Liver (tissue), 9 donors: ENCODE results near the gene PRCC. TPM values are rescaled to one million over a fixed set of nuclear protein-coding genes. Genes with fewer than 3 reads are reported as not detected.

ENCODE experiments used
- DNase-seq: peaks from one replicate; pipeline ENCODE4 v3.0.0-alpha.2; 2017; ENCODE audit warnings: low spot score
- H3K27ac ChIP-seq, 2 donors: one replicate each; pipeline ENCODE4 v1.7.0; 2013; ENCODE audit warnings: inconsistent platforms in 2 of 2, low read length in 2 of 2, control low read depth in 1 of 2, low read depth in 1 of 2, mild to moderate bottlenecking in 1 of 2
- H3K27me3 ChIP-seq, 4 donors: one replicate each; pipeline versions ENCODE4 v1.6.1 to v1.7.0; 2013; ENCODE audit warnings: low read length in 3 of 4, inconsistent platforms in 1 of 4, mild to moderate bottlenecking in 1 of 4, moderate library complexity in 1 of 4; ENCODE audit not compliant: control insufficient read depth in 4 of 4, insufficient read depth in 4 of 4
- H3K36me3 ChIP-seq, 4 donors: one replicate each; pipeline versions ENCODE4 v1.6.1 to v1.7.0; 2013; ENCODE audit warnings: low read length in 3 of 4, mild to moderate bottlenecking in 3 of 4, low read depth in 1 of 4, moderate library complexity in 1 of 4; ENCODE audit not compliant: control insufficient read depth in 4 of 4, insufficient read depth in 3 of 4
- H3K4me1 ChIP-seq, 4 donors: one replicate each; pipeline versions ENCODE4 v1.6.1 to v1.7.0; 2013; ENCODE audit warnings: low read length in 3 of 4, mild to moderate bottlenecking in 3 of 4, moderate library complexity in 1 of 4; ENCODE audit not compliant: control insufficient read depth in 4 of 4, insufficient read depth in 4 of 4
- H3K4me3 ChIP-seq, 3 donors: one replicate each; pipeline versions ENCODE4 v1.6.1 to v1.7.0; 2013; ENCODE audit warnings: low read length in 3 of 3, control low read depth in 1 of 3, low read depth in 1 of 3, mild to moderate bottlenecking in 1 of 3
- H3K9ac ChIP-seq, 2 donors: one replicate each; pipeline ENCODE4 v1.7.0; 2013; ENCODE audit warnings: low read length in 2 of 2, mild to moderate bottlenecking in 2 of 2, moderate library complexity in 2 of 2, control low read depth in 1 of 2, low read depth in 1 of 2
- H3K9me3 ChIP-seq, 4 donors: one replicate each; pipeline versions ENCODE4 v1.6.1 to v1.7.0; 2013; ENCODE audit warnings: low read length in 3 of 4; ENCODE audit not compliant: control insufficient read depth in 4 of 4
- ATF3 ChIP-seq: IDR thresholded peaks from 2 replicates; pipeline ENCODE4 v1.6.1; 2016; ENCODE audit warnings: antibody characterized with exemption
- CTCF ChIP-seq: fragments of 150-350 bp; IDR thresholded peaks from 2 replicates; pipeline ENCODE4 v1.5.1; 2017; ENCODE audit warnings: improper control_type of control experiment, low read depth, low read length; ENCODE audit not compliant: missing input control
- EGR1 ChIP-seq, 2 donors: IDR thresholded peaks; 2 replicates each; pipeline ENCODE4 v1.6.1; 2016 to 2018; ENCODE audit warnings: antibody characterized with exemption in 2 of 2, low read depth in 2 of 2
- FOXA1 ChIP-seq: IDR thresholded peaks from 2 replicates; pipeline ENCODE4 v1.6.1; 2016; ENCODE audit warnings: antibody characterized with exemption
- FOXA2 ChIP-seq: IDR thresholded peaks from 2 replicates; pipeline ENCODE4 v1.6.1; 2016; ENCODE audit warnings: antibody characterized with exemption
- GABPA ChIP-seq, 2 donors: IDR thresholded peaks in 1 of 2; conservative IDR thresholded peaks in 1 of 2; 2 replicates each; pipeline ENCODE4 v1.6.1; 2016; ENCODE audit warnings: antibody characterized with exemption in 2 of 2, mild to moderate bottlenecking in 1 of 2, moderate library complexity in 1 of 2
- HNF4A ChIP-seq, 2 donors: conservative IDR thresholded peaks; 2 replicates each; pipeline ENCODE4 v1.6.1; 2016; ENCODE audit warnings: antibody characterized with exemption in 2 of 2, mild to moderate bottlenecking in 2 of 2
- HNF4G ChIP-seq: IDR thresholded peaks from 2 replicates; pipeline ENCODE4 v1.6.1; 2016; ENCODE audit warnings: antibody characterized with exemption
- JUND ChIP-seq, 2 donors: IDR thresholded peaks; 2 replicates each; pipeline ENCODE4 v1.6.1; 2016; ENCODE audit warnings: antibody characterized with exemption in 2 of 2
- MAX ChIP-seq: IDR thresholded peaks from 2 replicates; pipeline ENCODE4 v1.6.1; 2016; ENCODE audit warnings: antibody characterized with exemption
- NR2F2 ChIP-seq: IDR thresholded peaks from 2 replicates; pipeline ENCODE4 v1.6.1; 2016; ENCODE audit warnings: antibody characterized with exemption
- RAD21 ChIP-seq, 2 donors: IDR thresholded peaks; 2 replicates each; pipeline ENCODE4 v1.6.1; 2016; ENCODE audit warnings: antibody characterized with exemption in 2 of 2, mild to moderate bottlenecking in 2 of 2
- REST ChIP-seq: IDR thresholded peaks from 2 replicates; pipeline ENCODE4 v1.6.1; 2016; ENCODE audit warnings: antibody characterized with exemption, mild to moderate bottlenecking
- RXRA ChIP-seq, 2 donors: IDR thresholded peaks; 2 replicates each; pipeline ENCODE4 v1.6.1; 2017 to 2018; ENCODE audit warnings: antibody characterized with exemption in 2 of 2, mild to moderate bottlenecking in 1 of 2
- SP1 ChIP-seq: IDR thresholded peaks from 2 replicates; pipeline ENCODE4 v1.6.1; 2018; ENCODE audit warnings: antibody characterized with exemption, mild to moderate bottlenecking
- TAF1 ChIP-seq: conservative IDR thresholded peaks from 2 replicates; pipeline ENCODE4 v1.6.1; 2016; ENCODE audit warnings: antibody characterized with exemption, mild to moderate bottlenecking
- YY1 ChIP-seq: IDR thresholded peaks from 2 replicates; pipeline ENCODE4 v1.6.1; 2016; ENCODE audit warnings: antibody characterized with exemption, mild to moderate bottlenecking
- ZBTB33 ChIP-seq: IDR thresholded peaks from 2 replicates; pipeline ENCODE4 v1.6.1; 2016; ENCODE audit warnings: antibody characterized with exemption
- WGBS: extraction: QIAGEN DNeasy Blood & Tissue Kit; methylation state at CpG from one replicate; pipeline ENCODE4 v1.1.7; 2013; 5-methylcytosine and 5-hydroxymethylcytosine counted together
- polyA plus RNA-seq, 2 donors: library from polyadenylated mRNA; stranded (reverse) in 1 of 2; unstranded in 1 of 2; fragments of 200-250 nt in 1 of 2; fragments of >200 nt in 1 of 2; fragmentation: Nextera tagmentation in 1 of 2; extraction: Ambion mirVana in 1 of 2; gene quantifications; one replicate each; pipeline versions ENCODE4 v1.2.1 to v1.2.3, GENCODE V29; 2013 to 2015
- total RNA-seq, 2 donors: library from RNA; depleted of rRNA; stranded (reverse); fragments of >200 nt; gene quantifications; one replicate each; pipeline ENCODE4 v1.2.3, GENCODE V29; 2014
- donor health status: healthy.
- donor health status: healthy.
- donor health status: healthy.
- donor health status: healthy.
- donor health status: healthy.

The PRCC gene
- total and polyA plus RNA-seq, 4 donors: 8.8 to 19.3 (median 14.3) TPM

- TF ChIP-seq TAF1 (no peak), ZBTB33 (no peak)
Observed at GRCh38 chr1:156767879-156768604, 707 bp downstream of the PRCC start (continued).

- no peak for DNase-seq
- H3K4me3 ChIP-seq: peak overlapping the region; percentile 72 to 98 (median 92)
- H3K9ac ChIP-seq: peak overlapping the region; percentile 92 to 95
- peaks cover 4 to 29% (median 27%) of the 10 kb centered on the region in 4 donors for H3K4me1 ChIP-seq
- H3K27ac ChIP-seq: peak overlapping the region in 1 of 2 donors; percentile 92
- peaks cover 0 to 7% (median under 1%) of the 10 kb centered on the region in 4 donors for H3K36me3 ChIP-seq
- H3K27me3 ChIP-seq: no peaks in the 10 kb centered on the region
- TF ChIP-seq EGR1 (IDR thresholded peaks at IDR 0.05; ENCODE audit: low read depth in 2 of 2): no peak
- no peak for TF ChIP-seq MAX
- no peak for TF ChIP-seq CTCF
- no peak for TF ChIP-seq FOXA1
- no peak for TF ChIP-seq FOXA2
- H3K9me3 ChIP-seq: no peaks in the 10 kb centered on the region
- 33% methylated on average over 8 of the region's 8 CpGs for WGBS
Observed at GRCh38 chr1:156768610-156769295, 1.4 kb downstream of the PRCC start.

GRCh38 chr1:156772222-156772621, 4.9 kb downstream of the PRCC start:
- DNase-seq: no peak
- Histone ChIP-seq H3K9me3 (no peaks in the 10 kb centered on the region), H3K4me3 (no peak overlapping the region), H3K9ac (no peak overlapping the region), H3K27ac (no peak overlapping the region), H3K4me1 (peaks cover 4 to 18% (median 16%) of the 10 kb centered on the region in 4 donors), H3K27me3 (no peaks in the 10 kb centered on the region), H3K36me3 (peaks cover 0 to 7% (median under 1%) of the 10 kb centered on the region in 4 donors)
- TF ChIP-seq RAD21 (IDR thresholded peaks at IDR 0.05) (no peak), HNF4A (conservative IDR thresholded peaks at IDR 0.05) (no peak), EGR1 (IDR thresholded peaks at IDR 0.05; ENCODE audit: low read depth in 2 of 2) (no peak), REST (no peak), FOXA2 (no peak), ATF3 (no peak), YY1 (no peak), FOXA1 (no peak), ZBTB33 (no peak), RXRA (IDR thresholded peaks at IDR 0.05) (no peak), MAX (no peak), GABPA (IDR thresholded peaks at IDR 0.05 in 1 of 2, conservative IDR thresholded peaks at IDR 0.05 in 1 of 2) (no peak), JUND (IDR thresholded peaks at IDR 0.05) (no peak), HNF4G (no peak), TAF1 (no peak), NR2F2 (no peak), SP1 (no peak)
- 93% methylated on average over 3 of the region's 3 CpGs for WGBS
